GM12874 (cell line): ENCODE data around the gene SQSTM1.

Experiments used
- TF ChIP-seq, protein P1 (sequence below): IDR thresholded peaks from 2 replicates; pipeline ENCODE4 v1.5.1; 2011; ENCODE audit warnings: low read depth, mild to moderate bottlenecking, control low read depth, low read length, moderate library complexity; ENCODE audit not compliant: insufficient read depth

The SQSTM1 gene

DNA sequence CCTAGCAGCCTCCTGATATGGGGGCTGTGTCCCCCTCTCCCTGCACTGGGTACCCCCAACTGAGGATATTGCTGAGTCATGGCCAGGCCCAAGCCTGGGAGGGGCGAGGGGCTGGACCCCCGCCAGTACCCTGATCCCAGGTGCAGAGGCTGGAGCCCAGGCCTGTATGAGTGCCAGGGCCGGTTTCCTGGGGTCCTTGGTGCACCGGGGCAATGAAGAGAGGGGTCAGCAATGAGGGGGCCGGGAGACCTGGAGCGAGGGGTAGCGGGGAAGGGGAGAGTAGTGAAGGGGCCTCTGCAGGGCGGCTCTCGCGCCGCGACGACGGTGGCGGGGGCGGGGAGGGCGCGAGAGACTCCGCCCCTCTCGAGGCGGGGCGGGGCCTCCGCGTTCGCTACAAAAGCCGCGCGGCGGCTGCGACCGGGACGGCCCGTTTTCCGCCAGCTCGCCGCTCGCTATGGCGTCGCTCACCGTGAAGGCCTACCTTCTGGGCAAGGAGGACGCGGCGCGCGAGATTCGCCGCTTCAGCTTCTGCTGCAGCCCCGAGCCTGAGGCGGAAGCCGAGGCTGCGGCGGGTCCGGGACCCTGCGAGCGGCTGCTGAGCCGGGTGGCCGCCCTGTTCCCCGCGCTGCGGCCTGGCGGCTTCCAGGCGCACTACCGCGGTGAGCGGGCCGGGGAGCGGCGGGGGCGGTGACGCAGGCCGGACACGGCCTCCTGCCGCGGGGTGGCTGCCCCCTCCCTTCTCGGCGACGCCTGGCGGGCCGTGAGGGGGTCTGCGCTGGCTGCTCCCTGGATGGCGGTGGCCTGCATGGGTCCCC lies at the start of gene SQSTM1:
Gene SQSTM1, plus strand, starts transcription at position 423 of the 815 bp plus-strand sequence. Its CDS starts 32 bp downstream, at position 455.
- TF ChIP-seq, protein P1, sequence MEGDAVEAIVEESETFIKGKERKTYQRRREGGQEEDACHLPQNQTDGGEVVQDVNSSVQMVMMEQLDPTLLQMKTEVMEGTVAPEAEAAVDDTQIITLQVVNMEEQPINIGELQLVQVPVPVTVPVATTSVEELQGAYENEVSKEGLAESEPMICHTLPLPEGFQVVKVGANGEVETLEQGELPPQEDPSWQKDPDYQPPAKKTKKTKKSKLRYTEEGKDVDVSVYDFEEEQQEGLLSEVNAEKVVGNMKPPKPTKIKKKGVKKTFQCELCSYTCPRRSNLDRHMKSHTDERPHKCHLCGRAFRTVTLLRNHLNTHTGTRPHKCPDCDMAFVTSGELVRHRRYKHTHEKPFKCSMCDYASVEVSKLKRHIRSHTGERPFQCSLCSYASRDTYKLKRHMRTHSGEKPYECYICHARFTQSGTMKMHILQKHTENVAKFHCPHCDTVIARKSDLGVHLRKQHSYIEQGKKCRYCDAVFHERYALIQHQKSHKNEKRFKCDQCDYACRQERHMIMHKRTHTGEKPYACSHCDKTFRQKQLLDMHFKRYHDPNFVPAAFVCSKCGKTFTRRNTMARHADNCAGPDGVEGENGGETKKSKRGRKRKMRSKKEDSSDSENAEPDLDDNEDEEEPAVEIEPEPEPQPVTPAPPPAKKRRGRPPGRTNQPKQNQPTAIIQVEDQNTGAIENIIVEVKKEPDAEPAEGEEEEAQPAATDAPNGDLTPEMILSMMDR, result no peak

DNA sequence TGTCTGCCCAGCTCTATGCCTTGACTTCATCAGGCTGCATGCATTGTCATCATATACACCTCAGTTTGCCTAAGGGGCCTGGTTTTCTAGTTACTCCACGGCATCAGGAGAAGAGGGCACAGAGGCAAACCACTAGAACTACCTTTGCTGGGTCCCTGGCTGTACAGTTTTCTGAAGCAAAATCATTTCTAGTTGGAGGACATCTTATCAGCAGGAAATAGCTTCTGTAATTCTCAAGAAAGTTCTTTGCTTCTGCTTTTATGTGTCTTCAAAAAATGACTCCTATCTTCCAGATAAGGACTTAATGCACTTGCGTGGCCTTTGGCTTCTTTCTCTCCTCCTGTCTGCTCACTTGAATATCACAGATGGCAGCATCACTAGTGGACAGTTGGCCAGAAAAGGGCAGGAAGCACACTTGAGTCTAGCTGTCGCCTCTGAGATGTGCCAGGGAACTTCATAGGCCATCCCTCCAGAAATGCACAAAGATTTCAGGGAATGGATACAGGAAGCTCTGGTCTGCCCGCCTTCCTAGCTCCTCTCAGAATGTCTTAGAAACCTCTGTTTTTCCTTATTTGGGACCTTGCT lies 49.3 kb upstream of the SQSTM1 start:
- TF ChIP-seq, protein P1, result no peak

- TF ChIP-seq, protein P1, result no peak
These were observed 48.4 kb upstream of the SQSTM1 start for GRCh38 chr5:179772351-179772750.

GRCh38 chr5:179773686-179774040 lies 47.0 kb upstream of the SQSTM1 start:
- TF ChIP-seq, protein P1, result no peak

- TF ChIP-seq, protein P1, result no peak
These were observed 46.3 kb upstream of the SQSTM1 start for GRCh38 chr5:179774442-179774841.

GRCh38 chr5:179776411-179776938 lies 44.2 kb upstream of the SQSTM1 start:
- TF ChIP-seq, protein P1, result no peak

DNA sequence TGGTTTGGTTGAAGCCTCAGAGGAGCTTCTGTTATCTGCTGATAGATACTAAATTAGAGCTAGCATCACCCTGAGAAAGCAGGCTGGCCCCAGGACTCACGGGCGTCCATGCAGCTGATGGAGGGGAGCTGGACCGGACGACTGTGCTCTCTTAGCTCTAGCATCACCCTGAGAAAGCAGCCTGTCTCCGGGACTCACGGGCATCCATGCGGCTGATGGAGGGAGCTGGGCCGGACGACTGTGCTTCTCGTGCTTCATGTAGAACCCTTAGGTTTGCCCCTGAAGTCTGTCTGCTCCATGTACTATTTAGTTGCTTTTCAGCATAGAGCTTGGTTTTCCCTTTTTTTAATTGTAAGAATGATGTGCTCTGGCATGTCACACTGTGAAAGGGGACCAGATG lies 43.2 kb upstream of the SQSTM1 start:
- TF ChIP-seq, protein P1, result no peak
